Right ventricle myocardium inferior (tissue), 1 donor: ENCODE results near the gene ALMS1. TPM values are rescaled to one million over a fixed set of nuclear protein-coding genes. Genes with fewer than 3 reads are reported as not detected.
"Not testable (repeated sequence)": the region's sequence is repeated elsewhere in the genome, so short reads cannot be mapped to it uniquely, and the experiment has no call there.

Source experiments
- ATAC-seq: fragments of 200-7000 bp; cut with Tn5 transposase; one replicate; pipeline ENCODE4 v1.9.1; 2020; ENCODE audit warnings: mild to moderate bottlenecking, moderate library complexity
- DNase-seq: peaks from one replicate; pipeline ENCODE4 v3.0.0; 2021; ENCODE audit errors: missing footprints
- intact Hi-C: fragments of 100-400 bp; cut with DNase I; formaldehyde crosslinking; loops from one replicate; pipeline ENCODE4 v1.11.0; 2022
- total RNA-seq: library from RNA; stranded (reverse); fragmentation: NEBNext Ultra II Directional; extraction: Animal tissue kit (Norgen Biotek cat#: 25700); gene quantifications from one replicate; pipeline ENCODE4 v1.2.1, GENCODE V29; 2021
- donor health status: DM: no; HTN: yes; CAD: no; lungs with severe emphysema.

ALMS1 gene
- total RNA-seq, 1 donor from 2014 or later, result 7.9 TPM

DNA sequence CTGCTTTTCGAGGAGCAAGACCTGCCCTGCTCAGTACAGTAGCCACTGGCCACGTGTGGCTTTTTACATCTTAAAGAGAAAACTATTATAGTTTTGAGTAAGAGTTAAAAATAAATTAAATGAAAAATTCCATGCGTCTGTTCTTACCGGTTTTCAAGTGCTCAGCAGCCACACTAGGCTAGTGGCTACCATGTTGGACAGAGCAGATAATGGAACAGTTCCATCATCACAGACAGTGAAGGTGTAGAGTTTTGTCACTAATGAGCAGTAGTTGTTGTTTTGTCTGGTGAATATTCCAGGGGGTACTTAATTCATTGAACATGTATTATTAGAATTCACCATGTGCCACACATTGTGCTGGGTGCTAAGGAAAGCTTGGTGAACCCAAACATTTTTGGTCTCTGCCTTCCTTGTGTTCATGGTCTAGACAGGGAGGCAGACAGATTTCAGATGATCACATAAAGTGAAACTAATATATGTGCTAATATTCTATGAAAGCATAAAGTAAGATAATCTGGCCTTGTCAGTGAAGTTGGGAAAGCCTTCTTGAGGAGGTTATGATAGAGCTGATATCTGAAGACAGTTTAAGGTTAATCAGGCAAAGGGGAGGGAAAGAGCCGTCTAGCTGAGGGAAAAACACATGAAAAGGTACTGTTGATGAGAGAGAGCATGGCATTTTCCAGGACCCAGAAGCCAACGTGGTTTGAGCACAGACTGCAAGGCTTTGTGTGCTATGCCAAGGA, 1.4 kb downstream of the ALMS1 start:
- intact Hi-C loops, result no loop called here
- DNase-seq (no peak), ATAC-seq (no peak)

DNA sequence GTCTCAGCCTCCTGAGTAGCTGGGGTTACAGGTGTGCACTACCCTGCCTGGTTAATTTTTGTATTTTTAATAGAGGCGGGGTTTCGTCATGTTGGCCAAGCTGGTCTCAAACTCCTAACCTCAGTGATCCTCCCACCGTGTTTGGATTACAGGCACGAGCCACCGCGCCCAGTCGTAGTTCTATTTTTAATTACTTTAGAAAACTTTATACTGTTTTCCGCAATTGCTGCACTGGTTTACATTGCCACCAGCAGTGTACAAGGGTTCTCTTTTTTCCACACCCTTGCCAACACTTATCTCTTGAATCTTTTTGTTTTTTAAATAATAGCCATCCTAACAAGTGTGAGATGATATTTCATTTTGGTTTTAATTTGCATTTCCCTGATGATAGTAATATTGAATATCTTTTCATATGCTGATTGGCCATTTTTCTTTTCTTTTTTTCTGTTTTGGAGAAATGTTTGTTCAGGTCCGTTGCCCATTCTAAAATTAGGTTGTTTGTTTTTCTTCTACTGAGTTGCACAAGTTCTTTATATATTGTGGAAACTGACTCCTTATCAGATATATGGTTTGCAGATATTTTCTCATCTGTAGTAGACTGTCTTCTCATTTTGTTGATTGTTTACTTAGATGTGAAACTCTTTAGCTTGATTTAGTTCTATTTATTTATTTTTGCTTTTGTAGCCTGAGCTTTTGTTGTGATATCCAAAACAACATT, 16.9 kb downstream of the ALMS1 start:
- no peak for ATAC-seq
- intact Hi-C loops, result no loop called here
- DNase-seq, result no peak

DNA sequence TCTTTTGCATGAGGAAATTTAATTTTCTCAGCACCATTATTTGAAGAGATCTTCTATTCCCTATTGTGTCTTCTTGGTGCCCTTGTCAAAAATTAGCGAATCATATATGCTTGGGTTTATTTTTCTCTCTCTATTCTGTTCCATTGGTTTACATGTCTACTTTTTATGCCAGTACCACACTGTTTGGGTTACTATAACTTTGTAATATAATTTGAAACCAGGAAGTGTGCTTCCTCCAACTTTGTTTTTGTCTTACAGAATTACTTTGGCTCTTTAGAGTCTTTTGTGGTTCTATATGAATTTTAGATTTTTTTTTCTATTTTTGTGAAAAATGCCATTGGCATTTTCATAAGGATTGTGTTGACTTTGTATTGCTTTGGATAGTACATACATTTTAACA, 17.6 kb downstream of the ALMS1 start:
- intact Hi-C loops, result no loop called here
- ATAC-seq, result no peak
- no peak for DNase-seq

DNA sequence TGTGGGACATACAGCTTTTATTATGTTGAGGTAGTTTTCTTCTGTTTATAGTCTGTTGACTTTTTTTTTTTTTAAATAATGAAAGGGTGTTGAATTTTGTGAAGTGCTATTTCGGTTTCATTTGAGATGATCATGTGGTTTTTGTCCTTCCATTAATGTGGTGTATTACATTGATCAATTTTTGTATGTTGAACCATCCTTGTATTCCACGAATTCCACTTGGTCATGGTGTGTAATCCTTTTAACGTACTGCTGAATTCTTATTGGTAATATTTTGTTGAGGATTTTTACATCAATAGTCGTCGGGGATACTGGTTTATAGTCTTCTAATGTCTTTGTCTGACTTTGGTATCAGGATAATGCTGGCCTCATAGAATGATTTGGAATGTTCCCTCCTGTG, 18.8 kb downstream of the ALMS1 start:
- DNase-seq (no peak), ATAC-seq (no peak)
- intact Hi-C loops, result no loop called here

DNA sequence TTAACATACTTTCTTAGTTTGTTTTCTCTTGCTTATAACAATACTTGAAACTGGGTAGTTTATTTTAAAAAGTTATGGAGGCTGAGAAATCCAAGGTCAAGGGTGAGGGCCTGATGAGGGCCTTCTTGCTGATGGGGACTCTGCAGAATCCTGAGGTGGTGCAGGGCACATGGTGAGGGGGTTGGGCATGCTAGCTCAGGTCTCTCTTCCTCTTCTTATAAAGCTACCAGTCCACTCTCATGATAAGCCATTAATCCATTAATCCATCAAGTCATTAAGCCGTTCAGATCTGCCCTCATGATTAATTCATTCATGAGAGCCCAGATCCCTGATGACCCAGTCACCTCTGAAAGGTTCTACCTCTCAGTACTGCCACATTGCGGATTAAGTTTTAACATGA, 21.4 kb downstream of the ALMS1 start:
- ATAC-seq, result no peak
- DNase-seq, result no peak
- intact Hi-C loops, result no loop called here

DNA sequence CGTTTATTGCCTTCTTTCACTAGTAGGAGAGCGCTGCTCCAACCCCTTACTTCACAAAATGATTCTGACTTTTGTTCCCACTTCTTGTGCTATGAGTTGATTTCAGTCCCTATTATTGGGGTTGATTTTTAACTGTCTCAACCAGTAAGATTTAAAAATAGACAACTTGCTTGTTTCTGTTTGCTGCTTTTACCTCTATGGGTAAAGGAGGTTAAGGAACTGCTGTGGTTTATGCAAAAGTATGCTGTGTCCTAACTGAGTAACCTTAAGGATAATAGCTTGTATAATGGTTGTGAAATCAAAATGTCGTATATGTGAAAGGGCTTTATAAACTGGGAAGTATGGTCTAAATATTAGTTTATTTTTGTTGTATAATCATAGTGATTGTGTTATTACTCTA, 22.6 kb downstream of the ALMS1 start:
- intact Hi-C loops, result no loop called here
- DNase-seq (no peak), ATAC-seq (no peak)

DNA sequence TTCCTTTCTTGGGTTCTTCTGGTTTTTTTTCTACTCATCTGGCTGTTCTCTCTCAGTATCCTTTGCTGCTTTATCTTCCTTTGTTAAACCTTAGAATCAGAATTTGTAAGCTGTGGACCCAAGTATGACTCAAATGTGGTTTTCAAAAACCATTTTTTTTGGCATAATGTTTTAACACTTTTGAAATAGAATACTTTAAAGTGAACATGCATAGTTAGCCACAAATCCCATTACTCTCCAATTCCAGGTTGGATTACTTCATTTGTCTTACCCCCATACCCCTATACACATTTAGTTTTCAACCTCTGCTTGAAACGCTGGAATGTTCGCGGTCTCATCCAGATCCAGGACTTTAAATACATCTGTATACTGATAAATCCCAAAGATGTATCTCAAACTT, 29.1 kb downstream of the ALMS1 start:
- ATAC-seq (no peak), DNase-seq (no peak)
- intact Hi-C loops, result no loop called here

DNA sequence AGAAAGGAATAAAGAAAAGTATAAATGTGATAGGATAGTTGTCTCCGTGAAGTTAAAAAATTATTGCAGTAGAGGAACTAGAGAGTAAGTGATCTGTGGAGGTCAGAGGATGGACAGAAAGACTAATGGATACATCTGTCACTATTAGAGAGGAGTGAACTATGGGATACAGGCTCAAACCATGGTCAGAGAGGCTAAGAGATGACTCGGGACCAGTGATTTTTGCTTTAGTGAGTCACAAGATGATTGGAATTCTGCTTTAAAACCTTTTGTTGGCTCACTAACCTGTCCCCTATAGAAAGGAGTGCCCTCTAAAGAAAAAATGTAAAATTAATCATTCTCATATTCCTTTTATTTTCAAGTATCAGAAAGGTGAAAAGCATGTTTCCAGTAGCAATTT, 30.3 kb downstream of the ALMS1 start:
- no peak for ATAC-seq

DNA sequence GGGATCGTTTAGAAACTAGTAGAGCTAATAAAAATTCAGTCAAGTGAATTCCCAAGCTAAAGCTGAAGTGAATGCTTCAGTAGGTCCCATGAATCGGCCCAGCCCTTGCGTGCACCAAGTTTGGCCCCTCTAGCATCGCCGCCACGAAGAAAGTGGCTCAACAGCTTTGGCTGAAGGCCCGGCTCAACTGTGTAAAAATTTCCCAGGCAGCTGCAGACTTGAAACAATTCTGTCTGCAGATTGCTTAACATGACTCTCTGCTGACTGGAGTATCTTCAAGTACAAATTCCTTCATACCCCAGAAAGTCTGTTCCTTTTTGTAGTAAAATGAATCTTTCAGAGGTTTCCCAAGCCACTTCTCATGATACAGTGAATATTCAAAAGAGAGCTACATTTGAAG, 32.7 kb downstream of the ALMS1 start:
- peak; percentile 96 for ATAC-seq
- intact Hi-C loops, result no loop called here
- DNase-seq, result peak; percentile 83

More for the DNA sequence above, 30.3 kb downstream of the ALMS1 start:
- intact Hi-C loops, result no loop called here
- DNase-seq, result no peak

DNA sequence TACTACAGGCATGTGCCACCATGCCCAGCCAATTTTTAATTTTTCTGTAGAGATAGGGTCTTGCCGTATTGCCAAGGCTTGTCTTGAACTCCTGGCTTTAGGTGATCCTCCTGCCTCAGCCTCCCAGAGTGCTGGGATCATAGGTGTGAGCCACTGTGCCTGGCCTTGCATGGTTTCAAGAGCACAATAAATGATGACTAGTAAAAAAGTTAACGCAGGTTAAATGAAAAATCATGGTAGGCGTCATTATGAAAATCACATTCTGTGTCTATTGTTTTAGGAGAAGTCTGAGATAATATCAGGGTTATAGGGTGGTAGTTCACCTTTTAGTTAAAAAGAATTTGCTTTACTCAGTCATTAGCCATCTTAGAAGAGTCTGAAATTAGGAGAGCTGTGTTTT, 38.3 kb downstream of the ALMS1 start:
- DNase-seq (no peak), ATAC-seq (no peak)
- intact Hi-C loops, result no loop called here

DNA sequence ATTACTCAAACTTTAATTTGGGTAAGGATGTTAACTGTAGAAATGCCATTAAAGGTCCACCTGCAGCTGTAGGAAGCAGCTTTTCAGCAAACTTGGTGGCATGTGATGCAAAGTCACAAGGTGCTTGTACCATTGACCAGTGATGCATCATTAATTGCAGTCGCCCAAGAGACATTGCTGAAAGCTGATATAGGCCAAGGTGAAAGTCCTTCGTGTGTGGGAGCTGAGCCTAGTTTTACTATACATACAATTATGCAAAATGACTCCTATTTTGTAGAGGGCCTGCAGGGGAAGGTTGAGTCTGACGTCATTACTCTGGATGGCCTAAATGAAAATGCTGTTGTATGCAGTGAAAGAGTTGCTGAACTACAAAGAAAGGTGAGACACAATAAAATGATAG, 40.5 kb downstream of the ALMS1 start:
- intact Hi-C loops, result no loop called here
- DNase-seq (no peak), ATAC-seq (no peak)

DNA sequence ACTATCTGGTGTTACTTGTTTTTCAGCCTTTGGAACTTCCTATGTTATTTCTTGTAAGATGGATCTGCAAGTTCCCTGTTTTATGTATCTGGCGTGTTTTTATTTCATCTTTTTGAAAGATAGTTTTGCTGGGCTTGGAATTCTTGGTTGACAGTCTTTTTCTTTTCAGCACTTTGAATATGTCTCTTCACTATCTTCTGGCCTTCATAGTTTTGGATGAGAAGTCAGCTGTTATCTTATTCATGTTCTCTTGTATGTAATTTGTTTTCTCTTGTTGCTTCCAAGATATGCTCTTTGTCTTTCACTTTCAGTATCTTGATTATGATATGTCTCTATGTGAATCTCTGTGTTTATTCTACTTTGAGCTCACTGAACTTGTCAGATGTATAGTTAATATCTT, 50.4 kb downstream of the ALMS1 start:
- intact Hi-C loops, result no loop called here

DNA sequence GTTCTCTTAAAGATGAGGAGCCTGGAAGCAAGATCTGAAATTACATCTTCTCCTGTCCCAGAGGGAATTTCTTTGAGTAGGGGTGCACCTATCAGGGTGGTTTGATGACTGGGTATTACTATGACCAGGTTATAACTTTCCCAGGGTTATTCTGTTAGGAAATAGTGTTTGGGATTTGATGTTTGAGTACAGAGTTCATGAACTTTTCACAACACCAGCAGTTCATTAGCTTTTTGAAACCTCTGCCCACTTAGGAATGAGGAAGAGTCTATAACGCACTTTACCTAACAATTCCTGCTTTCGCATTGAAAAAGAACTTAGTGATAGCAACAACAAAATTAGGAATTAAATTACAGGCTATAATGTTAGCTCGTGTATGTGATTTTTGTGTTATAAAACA, 58.6 kb downstream of the ALMS1 start:
- DNase-seq, result no peak
- no peak for ATAC-seq
- intact Hi-C loops, result no loop called here

More for the DNA sequence above, 50.4 kb downstream of the ALMS1 start:
- DNase-seq (no peak), ATAC-seq (no peak)

DNA sequence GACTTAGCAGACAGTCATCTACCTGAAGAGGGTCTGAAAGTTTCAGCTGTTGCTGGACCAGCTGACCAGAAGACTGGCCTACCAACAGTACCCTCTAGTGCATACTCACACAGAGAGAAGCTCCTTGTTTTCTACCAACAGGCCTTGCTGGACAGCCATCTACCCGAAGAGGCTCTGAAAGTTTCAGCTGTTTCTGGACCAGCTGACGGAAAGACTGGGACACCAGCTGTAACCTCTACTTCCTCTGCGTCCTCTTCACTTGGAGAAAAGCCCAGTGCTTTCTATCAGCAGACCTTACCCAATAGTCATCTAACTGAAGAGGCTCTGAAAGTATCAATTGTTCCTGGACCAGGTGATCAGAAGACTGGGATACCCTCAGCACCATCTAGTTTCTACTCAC, 63.2 kb downstream of the ALMS1 start:
- DNase-seq, result no peak
- intact Hi-C loops, result no loop called here
- no peak for ATAC-seq

DNA sequence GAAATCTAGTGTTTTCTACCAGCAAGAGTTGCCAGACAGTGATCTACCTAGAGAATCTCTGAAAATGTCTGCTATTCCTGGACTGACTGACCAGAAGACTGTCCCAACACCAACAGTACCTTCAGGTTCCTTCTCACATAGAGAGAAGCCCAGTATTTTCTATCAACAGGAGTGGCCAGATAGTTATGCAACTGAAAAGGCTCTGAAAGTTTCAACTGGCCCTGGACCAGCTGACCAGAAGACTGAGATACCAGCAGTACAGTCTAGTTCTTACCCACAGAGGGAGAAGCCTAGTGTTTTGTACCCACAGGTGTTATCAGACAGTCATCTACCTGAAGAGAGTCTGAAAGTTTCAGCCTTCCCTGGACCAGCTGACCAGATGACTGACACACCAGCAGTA, 63.8 kb downstream of the ALMS1 start:
- no peak for DNase-seq
- intact Hi-C loops, result no loop called here
- no peak for ATAC-seq

DNA sequence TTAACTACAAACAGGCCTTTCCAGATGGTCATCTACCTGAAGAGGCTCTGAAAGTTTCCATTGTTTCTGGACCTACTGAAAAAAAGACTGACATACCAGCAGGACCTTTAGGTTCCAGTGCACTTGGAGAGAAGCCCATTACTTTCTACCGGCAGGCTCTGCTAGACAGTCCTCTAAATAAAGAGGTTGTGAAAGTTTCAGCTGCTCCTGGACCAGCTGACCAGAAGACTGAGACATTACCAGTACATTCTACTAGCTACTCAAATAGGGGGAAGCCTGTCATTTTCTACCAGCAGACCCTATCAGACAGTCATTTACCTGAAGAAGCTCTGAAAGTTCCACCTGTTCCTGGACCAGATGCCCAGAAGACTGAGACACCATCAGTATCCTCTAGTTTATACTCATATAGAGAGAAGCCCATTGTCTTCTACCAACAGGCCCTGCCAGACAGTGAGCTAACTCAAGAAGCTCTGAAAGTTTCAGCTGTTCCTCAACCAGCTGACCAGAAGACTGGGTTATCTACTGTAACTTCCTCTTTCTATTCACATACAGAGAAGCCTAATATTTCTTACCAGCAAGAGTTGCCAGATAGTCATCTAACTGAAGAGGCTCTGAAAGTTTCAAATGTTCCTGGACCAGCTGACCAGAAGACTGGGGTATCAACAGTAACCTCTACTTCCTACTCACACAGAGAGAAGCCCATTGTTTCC, 65.8 kb downstream of the ALMS1 start:
- intact Hi-C loops, result no loop called here
- DNase-seq (no peak), ATAC-seq (no peak)

DNA sequence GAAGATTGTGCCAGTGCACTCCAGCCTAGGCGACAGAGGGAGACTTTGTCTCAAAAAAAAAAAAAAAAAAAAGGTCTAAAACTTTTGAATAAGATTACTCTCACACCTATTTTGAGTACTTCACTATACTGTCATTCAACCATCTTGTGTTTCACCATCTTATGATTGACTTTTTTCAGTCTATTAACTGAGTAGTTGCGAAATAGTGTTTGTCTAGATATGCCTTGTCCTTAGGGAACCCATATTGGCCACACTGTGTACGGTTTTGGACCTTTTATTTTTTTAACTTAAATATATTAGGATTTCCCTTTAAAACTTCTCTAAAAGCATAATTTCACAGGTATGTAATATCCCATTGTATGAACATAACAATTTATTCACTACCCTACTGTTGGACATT, 72.3 kb downstream of the ALMS1 start:
- intact Hi-C loops, result no loop called here
- ATAC-seq (no peak), DNase-seq (no peak)

DNA sequence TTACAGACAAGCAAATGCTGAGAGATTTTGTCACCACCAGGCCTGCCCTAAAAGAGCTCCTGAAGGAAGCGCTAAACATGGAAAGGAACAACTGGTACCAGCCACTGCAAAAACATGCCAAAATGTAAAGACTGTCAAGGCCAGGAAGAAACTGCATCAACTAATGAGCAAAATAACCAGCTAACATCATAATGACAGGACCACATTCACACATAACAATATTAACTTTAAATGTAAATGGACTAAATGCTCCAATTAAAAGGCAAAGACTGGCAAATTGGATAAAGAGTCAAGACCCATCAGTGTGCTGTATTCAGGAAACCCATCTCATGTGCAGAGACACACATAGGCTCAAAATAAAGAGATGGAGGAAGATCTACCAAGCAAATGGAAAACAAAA, 76.8 kb downstream of the ALMS1 start:
- ATAC-seq, intact Hi-C loops, DNase-seq: not testable (repeated sequence)

DNA sequence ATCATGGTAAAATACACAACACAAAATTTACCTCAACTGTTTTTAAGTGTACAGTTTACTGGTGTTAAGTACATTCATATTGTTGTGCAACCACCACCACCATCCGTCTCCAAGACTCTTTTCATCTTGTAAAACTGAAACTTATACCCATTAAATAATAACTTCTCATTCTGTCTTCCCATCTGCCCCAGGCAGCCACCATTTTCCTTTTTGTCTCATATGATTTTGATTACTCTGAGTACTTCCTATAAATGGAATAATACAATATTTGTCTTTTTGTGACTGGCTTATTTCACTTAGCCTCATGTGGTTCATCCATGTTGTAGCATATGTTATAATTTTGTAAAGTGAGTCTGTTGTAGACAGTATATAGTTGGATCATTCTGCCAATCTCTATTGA, 82.7 kb downstream of the ALMS1 start:
- intact Hi-C loops, result no loop called here

DNA sequence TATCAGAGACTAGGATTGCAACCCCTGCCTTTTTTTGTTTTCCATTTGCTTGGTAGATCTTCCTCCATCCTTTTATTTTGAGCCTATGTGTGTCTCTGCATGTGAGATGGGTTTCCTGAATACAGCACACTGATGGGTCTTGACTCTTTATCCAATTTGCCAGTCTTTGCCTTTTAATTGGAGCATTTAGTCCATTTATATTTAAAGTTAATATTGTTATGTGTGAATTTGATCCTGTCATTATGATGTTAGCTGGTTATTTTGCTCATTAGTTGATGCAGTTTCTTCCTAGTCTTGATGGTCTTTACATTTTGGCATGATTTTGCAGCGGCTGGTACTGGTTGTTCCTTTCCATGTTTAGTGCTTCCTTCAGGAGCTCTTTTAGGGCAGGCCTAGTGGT, 98.2 kb downstream of the ALMS1 start:
- ATAC-seq, DNase-seq, intact Hi-C loops: not testable (repeated sequence)

More for the DNA sequence above, 82.7 kb downstream of the ALMS1 start:
- ATAC-seq (no peak), DNase-seq (no peak)
